SK-N-SH (cell line): ENCODE measurements around the gene RELN. TPM values are rescaled to one million over a fixed set of nuclear protein-coding genes. Genes with fewer than 3 reads are reported as not detected.

Experiments used
- CTCF ChIA-PET: fragments of 300-600, 350-600 bp; formaldehyde crosslinking; extraction: SDS; loops from one replicate; lab custom pipeline; 2021; lab: Yijun Ruan, JAX
- POLR2A ChIA-PET: fragments of 350-600 bp; sonication (Branson Sonifier 250); formaldehyde crosslinking; extraction: SDS; loops from one replicate; lab custom pipeline; 2020; ENCODE audit warnings: antibody characterized with exemption, inconsistent platforms; lab: Yijun Ruan, JAX
- DNase-seq: peaks from one replicate; pipeline ENCODE4 v3.0.0; 2012
- H2AFZ ChIP-seq: fragments of 200-600 bp; sonication (generic); 2 replicates; pipeline ENCODE4 v1.8.1; 2016; ENCODE audit warnings: antibody characterized with exemption, mild to moderate bottlenecking, low read depth
- H3F3A ChIP-seq: fragments of 200-600 bp; sonication (generic); replicated peaks from 2 replicates; pipeline ENCODE3; 2016; ENCODE audit warnings: antibody characterized with exemption, mild to moderate bottlenecking; ENCODE audit not compliant: insufficient read depth
- H3K27ac ChIP-seq, 2 experiments: fragments of 200-500 bp in 1 of 2; fragments of 200-600 bp in 1 of 2; sonication (Bioruptor generic) in 1 of 2; sonication (generic), shearing (Covaris generic) in 1 of 2; 2 replicates each; pipeline versions ENCODE4 v1.5.1 to v1.6.1; 2014 to 2016; ENCODE audit warnings: low read depth in 2 of 2, inconsistent platforms in 1 of 2, low read length in 1 of 2, mild to moderate bottlenecking in 1 of 2, mixed read lengths in 1 of 2
- H3K27me3 ChIP-seq: fragments of 200-600 bp; sonication (generic), shearing (Covaris generic); 2 replicates; pipeline ENCODE4 v1.6.1; 2016; ENCODE audit warnings: mixed run types; ENCODE audit not compliant: insufficient read depth
- H3K36me3 ChIP-seq, 2 experiments: fragments of 200-500 bp in 1 of 2; fragments of 200-600 bp in 1 of 2; sonication (Bioruptor generic) in 1 of 2; sonication (generic) in 1 of 2; replicated peaks in 1 of 2; 2 replicates each; pipeline versions ENCODE3 to v1.5.1; 2014 to 2016; ENCODE audit warnings: low read length in 1 of 2, mild to moderate bottlenecking in 1 of 2; ENCODE audit not compliant: insufficient read depth in 2 of 2, control insufficient read depth in 1 of 2
- H3K4me1 ChIP-seq, 2 experiments: fragments of 200-500 bp in 1 of 2; fragments of 200-600 bp in 1 of 2; sonication (Bioruptor generic) in 1 of 2; sonication (generic), shearing (Covaris generic) in 1 of 2; 2 replicates each; pipeline versions ENCODE4 v1.5.1 to v1.6.1; 2014 to 2016; ENCODE audit warnings: low read depth in 1 of 2, low read length in 1 of 2, mixed run types in 1 of 2; ENCODE audit not compliant: insufficient read depth in 2 of 2, control insufficient read depth in 1 of 2
- H3K4me2 ChIP-seq: fragments of 200-600 bp; sonication (generic), shearing (Covaris generic); 2 replicates; pipeline ENCODE4 v1.6.1; 2017; ENCODE audit warnings: mixed run types
- H3K4me3 ChIP-seq, 2 experiments: fragments of 200-500 bp in 1 of 2; fragments of 200-600 bp in 1 of 2; sonication (Bioruptor generic) in 1 of 2; sonication (generic), shearing (Covaris generic) in 1 of 2; 2 replicates each; pipeline versions ENCODE4 v1.5.1 to v1.8.1; 2014 to 2016; ENCODE audit warnings: low read depth in 2 of 2, inconsistent platforms in 1 of 2, low read length in 1 of 2, mild to moderate bottlenecking in 1 of 2, mixed read lengths in 1 of 2, moderate library complexity in 1 of 2
- H3K79me2 ChIP-seq: fragments of 200-600 bp; sonication (generic); 2 replicates; pipeline ENCODE4 v1.8.1; 2017; ENCODE audit warnings: mild to moderate bottlenecking; ENCODE audit not compliant: insufficient read depth
- H3K9ac ChIP-seq: fragments of 200-600 bp; sonication (generic); 2 replicates; pipeline ENCODE4 v1.6.1; 2017; ENCODE audit warnings: mixed run types
- H3K9me2 ChIP-seq: fragments of 200-600 bp; sonication (generic); 2 replicates; pipeline ENCODE4 v1.6.1; 2017; ENCODE audit warnings: mixed run types
- H3K9me3 ChIP-seq: fragments of 200-600 bp; sonication (generic); 2 replicates; pipeline ENCODE4 v1.6.1; 2017; ENCODE audit warnings: mixed run types, mild to moderate bottlenecking, moderate library complexity
- H4K20me1 ChIP-seq: fragments of 200-600 bp; sonication (generic); 2 replicates; pipeline ENCODE4 v1.6.1; 2017; ENCODE audit warnings: mild to moderate bottlenecking, mixed run types; ENCODE audit not compliant: insufficient read depth
- ELF1 ChIP-seq: IDR thresholded peaks from 2 replicates; pipeline ENCODE4 v1.4.0; 2012
- EP300 ChIP-seq, 2 experiments: IDR thresholded peaks; 2 replicates each; pipeline versions ENCODE4 v1.4.0 to v1.6.1; 2012; ENCODE audit warnings: borderline replicate concordance in 1 of 2, low read depth in 1 of 2, low read length in 1 of 2
- FOSL2 ChIP-seq: IDR thresholded peaks from 2 replicates; pipeline ENCODE4 v1.4.0; 2012; ENCODE audit warnings: low read depth, mild to moderate bottlenecking, moderate library complexity, borderline replicate concordance
- FOXM1 ChIP-seq: IDR thresholded peaks from 2 replicates; pipeline ENCODE4 v1.4.0; 2012; ENCODE audit warnings: low read depth, mild to moderate bottlenecking
- GATA2 ChIP-seq: sonication (generic); formaldehyde crosslinking; IDR thresholded peaks from 2 replicates; pipeline ENCODE4 v1.5.0; 2020; ENCODE audit warnings: mild to moderate bottlenecking, missing genetic modification reagents
- MXI1 ChIP-seq: IDR thresholded peaks from 2 replicates; pipeline ENCODE4 v1.6.1; 2012; ENCODE audit warnings: mild to moderate bottlenecking, low read depth, low read length, improper control_type of control experiment
- NFIC ChIP-seq: IDR thresholded peaks from 2 replicates; pipeline ENCODE4 v1.4.0; 2012; ENCODE audit warnings: borderline replicate concordance
- SMC3 ChIP-seq: IDR thresholded peaks from 2 replicates; pipeline ENCODE4 v1.6.1; 2012; ENCODE audit warnings: low read depth, low read length, improper control_type of control experiment
- TAF1 ChIP-seq: IDR thresholded peaks from 2 replicates; pipeline ENCODE4 v1.6.1; 2012; ENCODE audit warnings: low read depth, mild to moderate bottlenecking, low read length, moderate library complexity, borderline replicate concordance
- WGBS: methylation state at CpG from one replicate; pipeline ENCODE4 v1.1.6; 2017; ENCODE audit warnings: low lambda C conversion rate; 5-methylcytosine and 5-hydroxymethylcytosine counted together
- polyA plus RNA-seq, 3 experiments: library from polyadenylated mRNA; depleted of rRNA; stranded (reverse); fragments of >200 nt; gene quantifications; 2 replicates each; pipeline ENCODE4 v1.2.3, GENCODE V29; 2012
- TF ChIP-seq, protein P1 (sequence below): IDR thresholded peaks from 2 replicates; pipeline ENCODE4; 2012
- TF ChIP-seq, protein P2 (sequence below): IDR thresholded peaks from 2 replicates; pipeline ENCODE4 v1.4.0; 2012; ENCODE audit warnings: low read depth, borderline replicate concordance
- TF ChIP-seq, protein P3 (sequence below): fragments of 150-350 bp; IDR thresholded peaks from 2 replicates; pipeline ENCODE4 v1.6.1; 2017; ENCODE audit warnings: antibody characterized with exemption, low read length, low read depth, borderline replicate concordance

RELN gene
- polyA plus RNA-seq, 1 of the 3 experiments (the other 2 are of a cell fraction) = 0.02 TPM

GRCh38 chr7:103995554-103995953 lies 6.1 kb upstream of the RELN start (continued):
- TF ChIP-seq, protein P1, sequence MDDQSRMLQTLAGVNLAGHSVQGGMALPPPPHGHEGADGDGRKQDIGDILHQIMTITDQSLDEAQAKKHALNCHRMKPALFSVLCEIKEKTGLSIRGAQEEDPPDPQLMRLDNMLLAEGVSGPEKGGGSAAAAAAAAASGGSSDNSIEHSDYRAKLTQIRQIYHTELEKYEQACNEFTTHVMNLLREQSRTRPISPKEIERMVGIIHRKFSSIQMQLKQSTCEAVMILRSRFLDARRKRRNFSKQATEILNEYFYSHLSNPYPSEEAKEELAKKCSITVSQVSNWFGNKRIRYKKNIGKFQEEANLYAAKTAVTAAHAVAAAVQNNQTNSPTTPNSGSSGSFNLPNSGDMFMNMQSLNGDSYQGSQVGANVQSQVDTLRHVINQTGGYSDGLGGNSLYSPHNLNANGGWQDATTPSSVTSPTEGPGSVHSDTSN = no peak
- no peak for TF ChIP-seq TAF1
- TF ChIP-seq EP300 (IDR thresholded peaks at IDR 0.05; ENCODE audit: borderline replicate concordance in 1 of 2, low read depth in 1 of 2, low read length in 1 of 2) = no peak
- TF ChIP-seq, protein P2, sequence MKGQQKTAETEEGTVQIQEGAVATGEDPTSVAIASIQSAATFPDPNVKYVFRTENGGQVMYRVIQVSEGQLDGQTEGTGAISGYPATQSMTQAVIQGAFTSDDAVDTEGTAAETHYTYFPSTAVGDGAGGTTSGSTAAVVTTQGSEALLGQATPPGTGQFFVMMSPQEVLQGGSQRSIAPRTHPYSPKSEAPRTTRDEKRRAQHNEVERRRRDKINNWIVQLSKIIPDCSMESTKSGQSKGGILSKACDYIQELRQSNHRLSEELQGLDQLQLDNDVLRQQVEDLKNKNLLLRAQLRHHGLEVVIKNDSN = no peak
- TF ChIP-seq FOXM1 = no peak

DNA sequence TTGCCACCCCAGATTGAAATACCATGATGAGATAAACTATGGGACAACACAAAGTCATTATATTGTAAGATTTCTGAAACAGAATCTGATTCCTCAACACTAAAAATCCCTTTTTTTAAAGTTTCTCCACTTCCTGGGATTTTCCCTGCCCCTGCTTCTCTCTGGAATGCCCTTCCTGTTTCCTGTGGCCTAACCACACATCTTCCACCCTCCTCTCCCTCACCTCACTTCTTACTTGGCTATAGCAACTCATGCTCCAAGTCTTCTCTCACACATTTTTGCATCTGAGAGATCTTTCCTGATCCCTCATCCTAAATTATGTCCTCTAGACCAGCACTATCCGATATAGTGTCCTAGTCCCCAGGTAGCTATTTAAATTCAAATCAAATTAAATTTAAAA lies 4.1 kb upstream of the RELN start:
- Histone ChIP-seq H3K4me3 (no peak overlapping the region), H3K27ac (no peak overlapping the region), H3K9me3 (no peaks in the 10 kb centered on the region), H3K9me2 (no peaks in the 10 kb centered on the region), H3K4me1 (peaks cover 0 to 14% of the 10 kb centered on the region in 2 experiments; a peak in 2 of 4 replicates), H3K27me3 (peaks cover 26% of the 10 kb centered on the region), H4K20me1 (no peaks in the 10 kb centered on the region), H2AFZ (no peak overlapping the region), H3K36me3 (no peaks in the 10 kb centered on the region), H3K9ac (no peak overlapping the region), H3K4me2 (no peak overlapping the region), H3F3A (no peaks in the 10 kb centered on the region), H3K79me2 (no peaks in the 10 kb centered on the region)
- DNase-seq = no peak
- 71% methylated on average over 1 of the region's 1 CpG for WGBS
- ChIA-PET POLR2A (no interaction called here), CTCF (no interaction called here)
- TF ChIP-seq MXI1 (no peak), EP300 (IDR thresholded peaks at IDR 0.05; ENCODE audit: borderline replicate concordance in 1 of 2, low read depth in 1 of 2, low read length in 1 of 2) (no peak), TAF1 (no peak)

DNA sequence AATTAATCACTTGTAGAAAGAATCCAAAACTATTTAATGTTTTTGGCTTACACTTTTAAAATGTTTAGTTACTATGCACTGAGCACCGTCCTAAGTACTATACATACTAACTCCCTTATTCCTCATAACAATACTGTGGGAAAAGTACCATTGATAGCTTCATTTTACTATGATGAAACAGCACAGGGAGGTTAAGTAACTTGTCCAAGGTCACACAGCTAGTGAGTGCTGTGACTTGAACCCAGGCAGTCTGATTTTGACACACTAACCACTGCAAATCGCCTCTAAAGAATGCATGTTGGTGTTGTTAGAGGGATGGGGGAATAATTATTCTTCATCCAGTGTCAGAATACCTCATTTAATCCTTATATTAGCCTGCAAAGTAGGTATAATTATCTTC lies 1.9 kb upstream of the RELN start:
- no peaks in the 10 kb centered on the region for H4K20me1 ChIP-seq
- no peak overlapping the region for H3K9ac ChIP-seq
- no peak overlapping the region for H3K4me2 ChIP-seq
- TF ChIP-seq GATA2 (CRISPR knock-in tag) (no peak), EP300 (IDR thresholded peaks at IDR 0.05; ENCODE audit: borderline replicate concordance in 1 of 2, low read depth in 1 of 2, low read length in 1 of 2) (no peak), FOSL2 (no peak), NFIC (no peak), TAF1 (no peak), MXI1 (no peak), ELF1 (no peak), SMC3 (no peak)
- TF ChIP-seq, protein P3, sequence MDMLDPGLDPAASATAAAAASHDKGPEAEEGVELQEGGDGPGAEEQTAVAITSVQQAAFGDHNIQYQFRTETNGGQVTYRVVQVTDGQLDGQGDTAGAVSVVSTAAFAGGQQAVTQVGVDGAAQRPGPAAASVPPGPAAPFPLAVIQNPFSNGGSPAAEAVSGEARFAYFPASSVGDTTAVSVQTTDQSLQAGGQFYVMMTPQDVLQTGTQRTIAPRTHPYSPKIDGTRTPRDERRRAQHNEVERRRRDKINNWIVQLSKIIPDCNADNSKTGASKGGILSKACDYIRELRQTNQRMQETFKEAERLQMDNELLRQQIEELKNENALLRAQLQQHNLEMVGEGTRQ = no peak
- H2AFZ ChIP-seq = no peak overlapping the region
- POLR2A ChIA-PET = no interaction called here
- DNase-seq = no peak
- H3K36me3 ChIP-seq = no peaks in the 10 kb centered on the region
- H3F3A ChIP-seq = no peaks in the 10 kb centered on the region
- no peaks in the 10 kb centered on the region for H3K9me3 ChIP-seq
- 53% methylated on average over 2 of the region's 2 CpGs for WGBS
- H3K4me3 ChIP-seq = no peak overlapping the region
- peaks cover 30% of the 10 kb centered on the region for H3K27me3 ChIP-seq
- H3K4me1 ChIP-seq = peaks cover 0 to 14% of the 10 kb centered on the region in 2 experiments; a peak in 2 of 4 replicates
- H3K9me2 ChIP-seq = no peaks in the 10 kb centered on the region
- H3K27ac ChIP-seq = no peak overlapping the region
- H3K79me2 ChIP-seq = no peaks in the 10 kb centered on the region
- CTCF ChIA-PET = interaction anchor here (0.6 to 1.4 kb wide), 7 partner anchors 19 to 418 kb away, joined by 3 to 4 read pairs (median 3); no protein-coding TSS in a partner anchor
